22Rv1 (cell line): ENCODE data around the gene ATP11A.

Experiments used
- H3K27ac ChIP-seq: fragments of 450-650 bp; 2 replicates; pipeline ENCODE4 v1.5.1; 2017
- ZFX ChIP-seq: fragments of 450-650 bp; IDR thresholded peaks from 2 replicates; pipeline ENCODE4 v1.6.1; 2017; ENCODE audit warnings: antibody characterized with exemption, borderline replicate concordance
- TF ChIP-seq, protein P1 (sequence below): fragments of 450-650 bp; IDR thresholded peaks from 2 replicates; pipeline ENCODE4 v1.5.1; 2017; ENCODE audit warnings: mild to moderate bottlenecking

ATP11A gene

DNA sequence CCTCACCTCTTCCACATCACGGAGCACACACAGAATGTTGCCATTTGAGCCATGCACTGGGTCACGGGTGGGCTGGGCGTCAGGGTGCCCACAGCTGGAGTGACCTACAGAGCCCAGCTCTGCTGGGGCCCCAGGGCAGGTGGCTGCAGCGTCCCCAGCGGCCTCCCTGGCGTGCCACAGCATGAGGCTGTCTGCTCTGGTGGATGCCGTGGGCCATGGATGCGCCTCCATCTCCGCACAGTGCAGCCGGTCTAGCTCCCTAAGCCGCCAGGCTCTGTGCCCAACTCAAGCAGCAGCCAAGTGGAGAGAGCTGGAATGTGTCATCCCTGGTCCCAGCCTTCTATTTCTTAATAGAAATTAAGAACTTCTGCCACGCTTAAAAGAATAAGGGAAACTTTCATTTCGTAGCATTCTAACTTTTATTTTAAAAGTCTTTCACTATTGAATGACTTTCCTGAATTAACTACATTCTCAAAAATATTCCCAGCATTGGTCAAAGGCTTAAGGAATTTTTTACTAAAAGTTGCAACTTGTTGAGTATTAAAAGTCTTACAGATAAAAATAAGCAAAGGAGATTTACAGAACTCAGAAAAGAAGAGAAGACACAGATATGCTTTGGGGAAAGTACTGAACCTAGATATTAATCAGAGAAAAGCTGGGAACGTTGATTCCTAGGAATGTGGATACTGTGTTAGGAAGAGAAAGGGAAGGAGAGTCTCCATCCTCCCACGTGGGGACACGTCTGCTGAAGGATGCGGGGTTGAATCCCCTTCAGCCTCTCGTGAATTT lies 59.3 kb downstream of the ATP11A start:
- TF ChIP-seq ZFX, result no peak
- TF ChIP-seq, protein P1, sequence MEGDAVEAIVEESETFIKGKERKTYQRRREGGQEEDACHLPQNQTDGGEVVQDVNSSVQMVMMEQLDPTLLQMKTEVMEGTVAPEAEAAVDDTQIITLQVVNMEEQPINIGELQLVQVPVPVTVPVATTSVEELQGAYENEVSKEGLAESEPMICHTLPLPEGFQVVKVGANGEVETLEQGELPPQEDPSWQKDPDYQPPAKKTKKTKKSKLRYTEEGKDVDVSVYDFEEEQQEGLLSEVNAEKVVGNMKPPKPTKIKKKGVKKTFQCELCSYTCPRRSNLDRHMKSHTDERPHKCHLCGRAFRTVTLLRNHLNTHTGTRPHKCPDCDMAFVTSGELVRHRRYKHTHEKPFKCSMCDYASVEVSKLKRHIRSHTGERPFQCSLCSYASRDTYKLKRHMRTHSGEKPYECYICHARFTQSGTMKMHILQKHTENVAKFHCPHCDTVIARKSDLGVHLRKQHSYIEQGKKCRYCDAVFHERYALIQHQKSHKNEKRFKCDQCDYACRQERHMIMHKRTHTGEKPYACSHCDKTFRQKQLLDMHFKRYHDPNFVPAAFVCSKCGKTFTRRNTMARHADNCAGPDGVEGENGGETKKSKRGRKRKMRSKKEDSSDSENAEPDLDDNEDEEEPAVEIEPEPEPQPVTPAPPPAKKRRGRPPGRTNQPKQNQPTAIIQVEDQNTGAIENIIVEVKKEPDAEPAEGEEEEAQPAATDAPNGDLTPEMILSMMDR, result peak; percentile 11; the same call in 1 of the 2 replicates
- no peak overlapping the region for H3K27ac ChIP-seq

DNA sequence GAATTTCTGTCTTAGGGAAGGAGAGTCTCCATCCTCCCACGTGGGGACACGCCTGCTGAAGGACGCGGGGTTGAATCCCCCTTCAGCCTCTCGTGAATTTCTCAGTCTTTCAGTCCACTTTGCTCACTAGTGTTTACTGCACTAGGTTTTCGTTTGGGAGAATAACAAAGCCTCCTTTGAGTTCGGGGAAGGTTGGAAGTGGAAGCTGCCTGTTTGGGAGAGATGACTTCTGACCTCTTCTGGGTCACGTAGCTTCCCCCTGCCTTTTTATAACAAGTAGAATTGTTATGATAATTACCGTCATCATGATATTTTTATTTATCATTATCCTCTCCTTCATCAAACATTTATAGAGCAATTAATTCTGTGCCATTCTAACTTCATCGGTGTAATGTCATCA lies 60.7 kb downstream of the ATP11A start:
- TF ChIP-seq ZFX, result no peak
- TF ChIP-seq, protein P1, result no peak
- no peak overlapping the region for H3K27ac ChIP-seq

DNA sequence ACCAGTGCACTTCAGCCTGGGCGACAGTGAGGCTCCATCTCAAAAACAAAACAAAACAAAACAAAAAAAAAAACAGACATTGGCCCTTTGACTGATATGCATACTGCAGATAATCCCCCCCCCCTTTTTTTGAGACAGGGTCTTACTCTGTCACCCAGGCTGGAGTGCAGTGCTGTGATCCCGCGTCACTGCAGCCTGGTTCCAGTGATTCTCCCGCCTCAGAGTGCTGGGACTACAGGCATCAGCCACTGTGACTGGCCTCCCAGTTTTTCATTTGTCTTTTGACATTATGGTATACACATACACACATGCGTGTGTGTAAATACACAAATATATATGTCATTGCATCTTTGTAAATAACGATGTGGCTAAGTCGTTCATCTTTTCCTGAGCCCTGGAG lies 61.8 kb downstream of the ATP11A start:
- TF ChIP-seq ZFX, result no peak
- TF ChIP-seq, protein P1, result no peak
- H3K27ac ChIP-seq, result no peak overlapping the region

DNA sequence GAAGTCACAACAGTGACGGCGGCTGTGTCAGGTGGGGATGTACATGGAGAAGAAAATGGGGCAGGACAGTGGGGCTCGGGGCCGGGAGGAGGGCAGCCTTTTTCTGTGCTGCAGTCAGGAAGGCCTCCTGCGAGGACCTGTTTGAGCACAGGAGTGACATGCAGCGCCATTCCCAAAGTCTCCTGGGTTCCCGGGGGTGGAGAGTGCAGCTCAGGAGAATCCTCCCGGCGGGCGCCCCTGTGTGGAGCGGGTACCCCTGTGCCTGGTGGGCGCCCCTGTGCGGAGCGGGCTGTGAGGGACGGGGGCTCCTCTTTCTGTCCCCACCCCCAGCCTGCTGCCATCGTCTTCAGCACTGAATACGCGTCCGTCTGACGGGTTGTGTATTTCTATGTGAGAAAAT lies 62.4 kb downstream of the ATP11A start:
- no peak overlapping the region for H3K27ac ChIP-seq
- TF ChIP-seq, protein P1, result no peak
- TF ChIP-seq ZFX, result no peak

DNA sequence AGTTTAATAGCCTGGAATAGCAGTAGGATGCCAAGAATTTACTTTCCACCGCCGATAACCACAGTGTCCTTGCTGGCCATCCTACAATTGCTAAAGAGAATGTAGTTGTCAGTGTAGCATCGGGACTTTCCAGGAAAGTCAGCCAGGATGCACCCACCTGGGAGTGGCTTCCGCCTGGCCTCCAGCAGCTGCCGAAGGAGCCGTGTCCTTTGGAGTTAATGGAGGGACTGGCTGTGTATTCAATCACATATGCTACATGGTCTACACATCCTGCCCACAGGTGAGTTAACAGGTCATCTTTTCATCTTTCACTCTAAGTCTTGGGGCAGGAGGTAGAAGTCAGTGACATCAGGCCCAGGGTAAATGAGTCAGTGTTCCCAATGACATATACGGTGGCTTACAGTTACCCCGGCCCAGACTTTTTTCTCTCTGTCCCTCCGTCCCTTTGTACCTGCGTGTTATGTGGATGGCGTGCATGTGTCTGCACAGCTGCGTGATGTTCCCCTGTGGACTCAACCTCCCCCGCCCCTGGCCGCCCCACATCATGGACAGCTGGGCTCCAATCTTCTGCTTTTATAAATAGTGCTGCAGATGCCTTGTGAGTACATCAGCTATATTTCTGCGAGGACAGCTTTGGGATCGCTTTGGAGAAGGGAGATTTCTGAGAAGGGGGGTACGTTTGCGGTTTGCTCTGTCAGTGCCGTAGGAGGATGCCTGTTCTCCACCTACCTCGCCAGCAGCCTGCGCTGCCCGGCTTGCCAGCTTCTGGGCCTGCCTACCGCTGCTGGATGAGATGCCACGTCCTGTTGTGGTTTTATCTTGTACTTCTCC lies 63.1 kb downstream of the ATP11A start:
- no peak overlapping the region for H3K27ac ChIP-seq
- TF ChIP-seq ZFX, result no peak
- TF ChIP-seq, protein P1, result no peak

DNA sequence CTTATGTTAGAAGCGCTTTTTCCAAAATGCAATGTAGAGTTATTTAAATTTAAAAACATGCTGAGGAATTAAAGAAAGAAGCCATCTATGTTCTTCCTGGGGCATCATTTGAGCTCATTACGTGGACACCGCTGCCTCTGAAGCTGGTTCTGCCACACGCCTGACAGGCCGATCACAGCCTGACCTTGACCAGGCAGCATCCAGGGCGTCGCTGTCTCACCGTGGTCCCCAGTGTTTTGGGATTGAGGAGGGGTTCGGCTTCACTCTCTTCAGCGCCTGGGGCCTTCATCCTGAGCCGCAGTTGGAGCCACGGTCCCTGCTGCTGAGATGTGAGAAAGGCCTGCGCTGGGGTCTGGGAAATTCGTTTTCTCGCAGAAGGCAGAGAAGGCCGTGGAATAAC lies 64.0 kb downstream of the ATP11A start:
- no peak overlapping the region for H3K27ac ChIP-seq
- TF ChIP-seq, protein P1, result no peak
- TF ChIP-seq ZFX, result no peak
